IPS-18a (cell line): Measurements from ENCODE around the gene RHBDF1.
A peak's percentile ranks its signal among the peaks of the same experiment; 100 is the strongest.

ENCODE experiments used
- H3K27ac ChIP-seq: one replicate; pipeline ENCODE4 v1.5.1; 2013; ENCODE audit warnings: low read length
- H3K27me3 ChIP-seq: one replicate; pipeline ENCODE4 v1.6.1; 2013; ENCODE audit warnings: mild to moderate bottlenecking, low read length; ENCODE audit not compliant: control insufficient read depth, insufficient read depth
- H3K36me3 ChIP-seq: one replicate; pipeline ENCODE4 v1.6.1; 2013; ENCODE audit warnings: low read depth, low read length; ENCODE audit not compliant: control insufficient read depth
- H3K4me1 ChIP-seq: one replicate; pipeline ENCODE4 v1.6.1; 2013; ENCODE audit warnings: low read depth, low read length; ENCODE audit not compliant: control insufficient read depth
- H3K4me3 ChIP-seq: one replicate; pipeline ENCODE4 v1.5.1; 2013; ENCODE audit warnings: low read length
- H3K9ac ChIP-seq: one replicate; pipeline ENCODE4 v1.6.1; 2013; ENCODE audit warnings: mild to moderate bottlenecking, low read length, moderate library complexity
- H3K9me3 ChIP-seq: one replicate; pipeline ENCODE4 v1.6.1; 2013; ENCODE audit warnings: low read depth, low read length; ENCODE audit not compliant: control insufficient read depth

The RHBDF1 gene

DNA sequence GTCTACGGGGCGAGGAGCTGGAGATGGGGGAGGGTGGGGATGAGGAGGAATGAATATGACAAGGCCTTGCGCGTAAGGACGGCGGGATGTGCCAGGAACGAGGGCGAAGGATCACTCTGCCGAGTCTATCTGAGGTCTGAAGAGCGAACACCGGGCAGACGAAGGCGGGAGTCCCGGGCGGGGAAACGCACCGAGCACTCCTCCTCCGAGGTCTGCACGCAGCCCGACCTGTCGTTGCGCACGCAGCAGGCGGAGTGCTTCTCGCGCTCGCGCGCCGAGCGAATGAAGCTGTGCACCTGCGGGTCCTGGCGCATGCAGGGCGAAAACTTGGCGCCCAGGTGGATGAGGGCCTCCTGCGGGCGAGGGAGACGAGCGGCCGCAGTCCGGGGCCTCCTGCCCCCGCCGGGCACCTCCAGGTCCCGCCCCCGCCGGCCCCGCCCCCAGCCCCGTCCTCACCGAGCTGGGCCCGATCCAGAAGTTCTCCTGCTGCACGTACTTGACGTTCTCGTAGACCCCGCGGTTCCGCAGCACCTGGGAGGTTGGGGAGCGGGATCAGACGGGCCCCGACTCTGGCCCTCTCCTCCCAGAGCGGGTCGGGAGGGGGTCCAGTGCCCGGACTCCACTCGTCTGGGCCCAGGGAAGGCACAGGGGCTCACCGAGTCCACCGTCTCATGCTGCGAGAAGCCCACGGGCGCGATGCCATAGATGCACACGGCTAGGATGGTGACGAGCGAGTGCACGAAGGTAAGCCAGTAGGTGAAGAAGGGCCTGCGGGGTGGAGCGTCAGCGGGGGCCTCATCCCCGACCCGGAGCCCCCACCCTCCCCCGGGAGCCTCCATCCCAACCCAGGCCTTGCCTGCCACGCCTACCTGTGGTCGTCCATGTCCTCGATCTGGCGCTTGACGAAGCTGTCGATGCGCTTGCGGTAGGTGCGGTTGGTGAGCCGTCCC is 11.2 kb downstream of the RHBDF1 start:
- Histone ChIP-seq H3K4me3 (no peak overlapping the region), H3K27ac (no peak overlapping the region), H3K9ac (no peak overlapping the region), H3K36me3 (peaks cover 29% of the 10 kb centered on the region), H3K4me1 (no peaks in the 10 kb centered on the region), H3K27me3 (no peaks in the 10 kb centered on the region), H3K9me3 (no peaks in the 10 kb centered on the region)

DNA sequence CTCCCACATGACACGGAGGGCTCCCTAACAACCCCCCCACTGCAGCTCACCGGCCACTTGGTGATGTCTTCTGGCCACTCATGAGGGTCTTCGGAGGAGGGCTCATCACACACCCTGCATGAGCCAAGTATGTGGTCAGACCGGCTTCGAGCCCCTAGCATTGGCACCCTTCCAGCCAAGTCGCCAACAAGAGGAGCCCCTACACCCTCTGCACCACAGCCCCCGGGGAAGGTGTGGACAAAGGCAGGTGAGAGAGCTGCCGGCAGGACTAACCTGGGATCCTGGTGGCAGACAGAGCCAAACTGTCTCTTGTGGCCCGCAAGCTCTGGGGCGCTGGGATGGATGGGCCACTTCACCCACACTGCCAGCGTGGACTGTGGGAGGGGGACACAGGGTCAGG is 12.3 kb downstream of the RHBDF1 start:
- H3K27me3 ChIP-seq = no peaks in the 10 kb centered on the region
- no peak overlapping the region for H3K9ac ChIP-seq
- H3K9me3 ChIP-seq = no peaks in the 10 kb centered on the region
- H3K4me3 ChIP-seq = no peak overlapping the region
- H3K36me3 ChIP-seq = peaks cover 39% of the 10 kb centered on the region
- no peaks in the 10 kb centered on the region for H3K4me1 ChIP-seq
- H3K27ac ChIP-seq = no peak overlapping the region

DNA sequence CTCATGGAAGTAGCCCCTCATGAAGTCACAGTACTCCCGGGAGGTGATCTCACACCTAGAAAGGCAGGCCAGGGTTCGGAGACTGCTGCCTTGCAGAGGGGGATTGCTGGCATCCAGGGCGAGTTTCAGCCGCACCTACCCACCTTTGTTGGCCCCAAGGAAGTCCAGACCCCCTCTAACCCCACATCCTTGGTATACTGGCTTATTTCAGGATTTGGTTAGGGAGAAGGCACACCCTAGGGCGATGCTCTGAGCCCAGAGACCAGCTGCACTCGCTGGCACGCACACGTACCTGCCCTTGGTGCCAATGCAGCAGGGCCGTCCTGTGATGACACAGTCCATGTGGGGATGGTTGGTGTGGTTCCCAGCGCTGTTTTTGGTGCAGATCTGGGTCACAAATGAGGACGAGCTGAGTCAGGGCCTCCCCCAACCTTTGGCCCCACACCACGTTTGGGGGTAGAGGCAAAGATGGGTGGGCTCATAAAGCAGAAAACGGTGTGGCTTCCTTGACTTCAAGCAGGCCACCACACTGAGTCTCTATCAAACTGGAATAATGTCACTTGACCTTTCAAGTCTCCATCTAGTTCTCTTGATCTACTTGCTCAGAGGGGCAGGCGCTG is 12.9 kb downstream of the RHBDF1 start:
- no peaks in the 10 kb centered on the region for H3K4me1 ChIP-seq
- H3K9me3 ChIP-seq = no peaks in the 10 kb centered on the region
- no peak overlapping the region for H3K9ac ChIP-seq
- no peaks in the 10 kb centered on the region for H3K27me3 ChIP-seq
- H3K4me3 ChIP-seq = no peak overlapping the region
- peaks cover 37% of the 10 kb centered on the region for H3K36me3 ChIP-seq
- no peak overlapping the region for H3K27ac ChIP-seq

DNA sequence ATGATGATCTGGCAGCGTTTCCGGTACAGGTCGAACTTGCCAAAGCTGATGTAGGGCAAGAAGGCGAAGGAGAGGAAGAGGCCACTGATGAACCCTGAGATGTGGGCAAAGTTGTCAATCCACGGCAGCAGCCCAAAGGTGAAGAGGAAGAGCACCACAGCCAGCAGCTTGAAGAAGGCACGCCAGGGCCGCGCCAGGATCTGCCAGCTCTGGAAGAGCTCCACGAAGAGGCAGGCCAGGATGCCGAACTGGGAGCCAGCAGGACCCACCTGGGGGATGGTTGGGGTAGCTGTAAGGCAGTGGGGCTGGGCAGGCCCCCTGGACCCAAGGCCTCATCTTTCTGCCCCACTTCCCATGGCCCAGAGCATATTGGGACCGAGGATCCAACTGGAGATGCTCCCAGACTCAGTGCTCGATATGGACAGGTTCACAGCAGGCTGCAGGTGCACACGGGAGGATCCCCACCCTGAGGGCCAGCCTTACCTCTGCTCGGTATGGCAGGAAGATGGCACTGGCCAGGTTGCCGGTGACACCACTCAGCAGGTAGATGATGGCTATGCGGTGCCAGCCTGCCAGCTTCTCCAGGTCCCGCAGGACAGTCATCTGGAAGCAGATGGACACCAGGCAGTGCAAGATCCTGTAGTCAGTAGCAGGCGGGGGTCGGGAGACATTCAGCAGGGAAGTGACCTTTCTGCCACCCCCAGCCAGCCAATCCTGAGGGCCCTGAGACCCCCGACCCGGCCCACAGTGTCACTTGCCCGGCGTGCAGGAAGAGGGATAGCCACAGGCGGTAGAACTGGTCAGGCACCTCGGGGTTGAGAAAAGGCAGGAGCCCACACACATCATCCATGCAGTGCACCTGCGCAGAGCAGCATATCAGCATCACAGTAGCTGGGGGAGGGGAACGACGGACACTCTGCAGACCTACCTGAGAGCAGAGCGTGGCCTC is 13.7 kb downstream of the RHBDF1 start:
- Histone ChIP-seq H3K4me3 (no peak overlapping the region), H3K36me3 (peaks cover 35% of the 10 kb centered on the region), H3K27me3 (no peaks in the 10 kb centered on the region), H3K9ac (no peak overlapping the region), H3K9me3 (no peaks in the 10 kb centered on the region), H3K4me1 (no peaks in the 10 kb centered on the region), H3K27ac (no peak overlapping the region)

DNA sequence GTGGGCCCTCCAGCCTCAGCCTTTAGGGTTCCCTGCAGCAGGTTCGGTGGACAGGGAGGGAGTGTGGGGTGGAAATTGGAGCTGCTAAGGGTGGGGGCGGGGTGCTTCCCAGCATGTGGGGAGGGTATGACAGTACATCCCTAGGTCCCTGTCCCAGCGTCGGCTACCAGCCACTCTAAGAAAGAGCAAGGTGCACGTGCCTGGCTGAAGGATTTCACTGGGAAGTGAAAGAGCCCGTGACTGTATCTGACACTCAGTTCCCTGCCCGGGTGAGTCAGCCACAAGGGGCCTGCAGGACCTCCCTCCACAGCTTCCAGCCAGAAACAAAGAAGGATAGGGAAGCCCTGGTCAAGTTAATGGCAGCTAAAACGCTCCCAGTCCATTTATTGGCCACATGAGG is 14.7 kb downstream of the RHBDF1 start:
- H3K36me3 ChIP-seq = peaks cover 35% of the 10 kb centered on the region
- H3K4me3 ChIP-seq = no peak overlapping the region
- no peak overlapping the region for H3K9ac ChIP-seq
- no peak overlapping the region for H3K27ac ChIP-seq
- no peaks in the 10 kb centered on the region for H3K9me3 ChIP-seq
- no peaks in the 10 kb centered on the region for H3K4me1 ChIP-seq
- no peaks in the 10 kb centered on the region for H3K27me3 ChIP-seq

DNA sequence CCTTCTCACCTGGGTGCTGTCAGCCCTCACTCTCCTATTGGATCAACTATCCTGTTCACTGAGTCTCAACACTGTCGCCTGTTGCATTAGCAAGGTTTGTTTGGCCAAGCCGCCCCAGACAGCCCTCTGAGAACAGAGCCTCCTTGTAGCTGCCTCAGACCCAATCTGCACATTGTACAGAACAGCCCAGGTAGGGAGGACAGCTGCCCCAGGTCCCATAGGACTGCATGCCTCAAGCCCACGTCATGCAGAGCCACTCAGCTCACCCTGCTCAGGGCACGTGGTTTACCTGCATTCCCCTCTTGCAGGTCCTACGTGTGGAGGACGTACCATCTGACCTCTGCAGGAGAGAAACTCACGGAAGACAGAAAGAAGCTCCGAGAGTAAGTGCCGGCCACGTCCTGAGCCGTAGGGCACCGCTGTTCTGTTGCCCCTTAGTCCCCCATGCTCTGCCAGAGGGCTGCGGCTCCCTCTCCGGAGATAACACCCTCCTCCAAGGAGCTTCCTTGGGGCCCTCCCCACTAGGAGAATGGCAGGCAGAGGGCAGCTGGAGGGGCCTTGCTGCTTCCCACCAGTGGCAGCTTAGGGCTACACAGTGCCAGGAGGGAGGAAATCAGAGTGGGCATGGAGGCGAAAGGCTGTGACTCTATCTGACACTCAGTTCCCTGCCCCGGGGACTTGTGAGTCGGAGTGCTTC is 16.1 kb downstream of the RHBDF1 start:
- H3K9ac ChIP-seq = no peak overlapping the region
- H3K27ac ChIP-seq = no peak overlapping the region
- H3K4me1 ChIP-seq = no peaks in the 10 kb centered on the region
- no peak overlapping the region for H3K4me3 ChIP-seq
- no peaks in the 10 kb centered on the region for H3K9me3 ChIP-seq
- H3K27me3 ChIP-seq = no peaks in the 10 kb centered on the region
- H3K36me3 ChIP-seq = peaks cover 36% of the 10 kb centered on the region

DNA sequence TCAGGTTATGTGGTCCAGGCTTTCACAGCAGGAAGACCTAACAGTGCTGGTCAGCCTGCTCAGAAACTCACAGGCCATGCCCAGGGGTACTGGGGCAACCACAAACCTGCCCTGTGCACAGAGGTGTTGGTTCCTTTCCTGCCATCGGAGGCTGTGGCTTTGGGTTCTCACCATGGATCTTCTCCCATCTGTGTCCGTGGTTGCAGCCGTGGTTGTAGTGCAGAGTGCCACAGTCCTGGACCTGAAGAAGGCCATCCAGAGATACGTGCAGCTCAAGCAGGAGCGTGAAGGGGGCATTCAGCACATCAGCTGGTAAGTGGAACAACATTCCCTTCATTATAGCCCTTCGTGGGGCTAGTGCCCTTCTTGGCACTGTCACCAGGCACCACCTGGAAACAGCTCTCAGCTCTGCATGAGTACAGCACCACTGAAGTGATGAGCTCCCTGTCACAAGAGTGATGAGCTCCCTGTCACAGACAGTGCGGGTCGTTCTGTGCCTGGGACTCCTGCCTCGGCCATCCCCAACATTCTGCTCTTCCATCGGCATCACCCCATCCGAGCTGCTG is 16.8 kb downstream of the RHBDF1 start:
- no peaks in the 10 kb centered on the region for H3K9me3 ChIP-seq
- H3K4me3 ChIP-seq = no peak overlapping the region
- peaks cover 44% of the 10 kb centered on the region for H3K36me3 ChIP-seq
- H3K9ac ChIP-seq = no peak overlapping the region
- no peak overlapping the region for H3K27ac ChIP-seq
- H3K27me3 ChIP-seq = no peaks in the 10 kb centered on the region
- H3K4me1 ChIP-seq = no peaks in the 10 kb centered on the region

DNA sequence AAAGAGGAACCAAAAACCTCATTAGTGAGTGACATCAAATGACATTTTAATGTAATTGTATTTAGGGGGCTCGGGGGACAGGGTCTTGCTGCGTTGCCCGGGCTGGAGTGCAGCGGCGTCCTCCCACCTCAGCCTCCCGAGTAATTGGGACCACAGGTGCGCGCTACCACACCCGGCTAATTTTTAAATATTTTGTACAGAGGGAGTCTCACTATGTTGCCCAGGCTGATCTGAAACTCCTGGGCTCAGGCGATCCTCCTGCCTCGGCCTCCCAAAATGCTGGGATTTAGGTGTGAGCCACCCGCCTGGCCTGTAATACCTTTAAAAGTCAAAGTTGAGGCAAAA is 18.2 kb downstream of the RHBDF1 start:
- Histone ChIP-seq H3K27me3 (no peaks in the 10 kb centered on the region), H3K4me3 (peak overlapping the region; percentile 92), H3K36me3 (peaks cover 48% of the 10 kb centered on the region), H3K9ac (peak overlapping the region; percentile 89), H3K9me3 (no peaks in the 10 kb centered on the region), H3K27ac (no peak overlapping the region), H3K4me1 (no peaks in the 10 kb centered on the region)

DNA sequence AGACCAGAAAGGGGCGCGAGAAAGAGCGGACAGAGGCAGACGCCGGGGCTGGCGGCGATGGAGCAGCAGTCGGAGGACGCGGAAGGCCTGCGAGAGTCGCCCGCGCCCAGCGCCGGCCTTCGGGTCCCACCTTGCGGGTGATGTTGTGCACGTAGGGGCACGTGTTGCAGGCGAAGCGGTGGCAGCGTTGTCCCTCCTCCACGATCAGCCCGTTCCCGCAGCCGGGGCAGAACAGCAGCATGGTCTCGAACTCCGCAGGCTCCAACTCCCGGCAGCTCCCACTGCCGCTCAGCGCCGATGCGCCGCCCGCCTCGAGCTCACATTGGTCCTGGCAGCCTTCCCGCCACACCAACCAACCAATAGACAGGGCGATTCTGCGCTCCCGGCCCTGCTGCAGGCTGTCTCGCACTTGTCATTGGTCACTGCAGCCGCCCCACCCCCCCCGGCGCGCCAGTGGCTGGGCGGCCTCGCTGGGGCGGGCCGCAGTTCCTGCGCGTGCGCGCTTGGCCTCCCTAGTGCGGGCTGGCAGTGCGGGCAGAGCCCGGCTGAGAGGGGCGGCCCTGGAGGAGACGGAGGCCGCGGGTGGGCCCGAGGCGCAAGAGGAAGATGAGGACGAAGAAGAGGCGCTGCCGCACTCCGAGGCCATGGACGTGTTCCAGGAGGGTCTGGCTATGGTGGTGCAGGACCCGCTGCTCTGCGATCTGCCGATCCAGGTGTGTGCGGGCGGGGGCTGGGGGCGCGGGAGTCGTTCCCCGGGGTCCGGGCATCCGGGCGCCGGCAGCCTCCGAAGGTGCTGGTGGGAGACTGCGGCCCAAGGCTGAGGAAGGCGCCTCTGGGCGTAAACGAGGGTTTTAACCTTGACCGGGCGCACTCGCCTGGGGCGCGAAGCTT is 18.8 kb downstream of the RHBDF1 start, which contains the start of the genes POLR3K and SNRNP25:
TSS of gene POLR3K (minus strand) at position 263 of the 891 bp plus-strand sequence. CDS start at position 241, 22 bp downstream.
TSS of gene SNRNP25 (plus strand) at position 483 of the 891 bp plus-strand sequence. CDS start at position 672, 189 bp downstream.
- Histone ChIP-seq H3K27me3 (no peaks in the 10 kb centered on the region), H3K4me1 (no peaks in the 10 kb centered on the region), H3K27ac (no peak within 1 kb of the TSS), H3K9me3 (no peaks in the 10 kb centered on the region), H3K9ac (peak within 1 kb of the TSS; percentile 89), H3K36me3 (peaks cover 45% of the 10 kb centered on the region), H3K4me3 (peak within 1 kb of the TSS; percentile 92)
